T-helper 9 cell (primary cell): Measurements from ENCODE around the gene HDLBP.

Experiments
- DNase-seq: peaks from one replicate; pipeline ENCODE4 v3.0.0-alpha.2; 2020

The HDLBP gene

DNA sequence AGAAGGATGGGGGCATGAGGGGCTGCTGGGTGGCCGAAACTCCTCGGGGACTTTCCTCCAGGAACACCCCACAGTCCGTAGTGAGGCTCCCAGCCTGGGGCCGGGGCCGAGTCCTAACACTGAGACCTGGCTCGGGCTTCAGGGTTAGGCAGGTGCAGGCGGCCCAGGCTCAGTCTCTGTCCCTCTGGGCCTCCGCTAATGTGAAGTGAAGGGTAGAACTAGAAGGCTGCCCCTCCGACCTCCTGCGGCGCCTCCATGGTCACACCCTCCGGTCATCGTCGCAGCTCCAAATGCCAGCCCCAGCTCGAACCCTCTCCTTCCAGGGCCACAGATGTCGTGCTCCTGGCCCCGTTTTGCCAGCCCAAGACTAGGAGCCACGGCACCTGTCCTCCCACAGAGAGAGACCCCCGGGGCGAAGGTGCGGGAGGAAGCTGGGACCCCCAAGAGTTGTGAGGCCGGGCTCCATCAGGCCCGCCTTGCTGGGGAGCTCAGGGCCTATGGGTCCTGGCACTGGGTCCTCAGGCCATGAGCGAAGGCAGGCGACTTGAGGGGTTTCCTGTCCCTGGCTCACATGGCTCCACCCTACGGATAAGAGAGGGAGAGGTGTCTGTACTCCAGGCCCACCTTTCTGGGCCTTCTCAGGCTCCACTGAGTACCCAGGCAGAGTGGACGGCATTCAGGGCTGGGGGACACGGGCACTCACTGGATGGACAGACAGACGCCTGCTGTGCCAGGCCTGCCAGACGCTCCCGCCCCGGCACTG, 126.2 kb downstream of the HDLBP start:
- no peak for DNase-seq

- DNase-seq: no peak
Observed at GRCh38 chr2:241188361-241189092, 126.9 kb downstream of the HDLBP start, which contains the start of gene ANO7. ANO7 (plus strand) TSS chr2:241188677; CDS start chr2:241190064, 1,387 bp downstream.

DNA sequence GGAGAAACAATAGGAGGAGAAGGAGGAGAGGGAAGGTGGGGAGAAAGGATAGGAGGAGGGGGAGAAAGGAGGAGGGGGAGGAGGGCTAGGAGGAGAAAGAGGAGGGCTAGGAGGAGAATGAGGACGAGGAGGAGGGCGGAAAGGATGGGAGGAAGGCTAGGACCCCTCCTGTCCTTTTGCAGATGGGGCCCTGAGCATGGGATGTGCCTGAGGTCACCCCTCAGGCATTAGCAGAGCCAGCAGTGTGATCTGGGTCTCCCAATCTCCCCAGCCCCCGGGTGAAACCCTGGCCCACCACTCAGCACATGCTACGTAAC, 127.6 kb downstream of the HDLBP start:
- DNase-seq: no peak

DNA sequence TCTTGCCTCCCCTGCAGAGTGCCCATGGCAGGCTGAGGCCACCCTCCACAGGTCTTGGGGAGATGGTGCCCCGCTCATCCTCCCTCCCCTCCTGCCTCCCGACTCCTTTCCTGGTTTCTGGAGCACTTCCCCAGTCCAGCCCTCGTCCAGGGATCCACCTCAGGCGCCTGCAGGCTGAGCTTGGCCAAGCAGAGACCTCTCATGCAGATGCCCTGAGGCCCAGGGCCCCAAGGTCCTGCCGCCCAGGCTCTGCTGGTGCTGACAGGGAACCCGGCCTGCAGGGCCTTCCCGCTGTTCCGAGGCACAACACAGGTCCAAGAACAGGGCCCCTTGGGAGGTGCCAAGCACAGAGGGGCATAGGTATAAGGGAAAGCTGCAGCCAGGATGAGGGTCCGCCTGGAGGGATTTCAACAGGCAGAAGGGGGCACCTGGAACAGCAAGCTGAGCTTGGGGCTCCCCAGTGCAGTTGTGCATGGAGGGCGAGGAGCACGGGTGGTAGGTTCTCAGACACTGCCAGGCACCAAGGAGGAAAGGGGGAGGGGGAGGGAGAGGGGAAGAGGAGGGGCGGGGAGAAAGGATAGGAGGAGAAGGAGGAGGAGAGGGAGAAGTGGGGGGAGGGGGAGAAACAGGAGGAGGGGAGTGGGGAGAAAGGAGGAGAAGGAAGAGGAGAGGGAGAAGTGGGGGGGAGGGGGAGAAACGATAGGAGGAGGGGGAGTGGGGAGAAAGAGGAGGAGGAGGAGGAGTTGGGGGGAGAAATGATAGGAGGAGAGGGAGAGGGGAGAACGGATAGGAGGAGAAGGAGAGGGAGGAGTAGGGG, 128.2 kb downstream of the HDLBP start:
- no peak for DNase-seq

GRCh38 chr2:241185961-241186360, 129.5 kb downstream of the HDLBP start:
- DNase-seq: no peak

- DNase-seq: no peak
Observed at GRCh38 chr2:241184901-241185300, 130.6 kb downstream of the HDLBP start.

GRCh38 chr2:241183221-241183620, 132.3 kb downstream of the HDLBP start:
- DNase-seq: no peak

DNA sequence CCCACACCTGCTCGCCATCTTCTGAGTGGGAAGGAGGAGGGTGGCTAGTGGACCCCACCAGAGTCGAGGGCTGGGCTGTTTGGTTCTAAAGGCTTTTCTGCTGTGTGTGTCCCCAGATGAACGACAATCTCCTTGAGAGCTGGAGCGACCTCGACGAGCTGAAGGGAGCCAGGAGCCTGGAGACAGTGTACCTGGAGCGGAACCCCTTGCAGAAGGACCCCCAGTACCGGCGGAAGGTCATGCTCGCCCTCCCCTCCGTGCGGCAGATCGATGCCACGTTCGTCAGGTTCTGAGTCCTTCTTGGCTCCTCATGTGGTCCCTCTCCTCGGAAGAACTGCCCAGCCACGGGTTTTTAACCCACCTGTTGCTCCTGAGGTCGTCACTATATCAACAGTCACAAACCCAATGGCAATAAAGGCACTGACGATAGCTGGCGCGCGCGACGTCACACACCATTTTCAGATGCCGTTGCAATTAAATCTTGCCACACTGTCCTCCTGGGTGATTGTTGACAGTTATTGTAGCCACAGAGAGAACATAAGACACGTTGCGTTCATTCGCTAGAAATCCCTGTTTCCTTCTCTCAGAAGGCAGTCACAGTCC, 132.8 kb downstream of the HDLBP start:
- DNase-seq: no peak

- DNase-seq: no peak
Observed at GRCh38 chr2:241182126-241182525, 133.3 kb downstream of the HDLBP start.

- DNase-seq: no peak
Observed at GRCh38 chr2:241180495-241180894, 135.0 kb downstream of the HDLBP start.

GRCh38 chr2:241179899-241180298, 135.6 kb downstream of the HDLBP start:
- DNase-seq: no peak

- DNase-seq: no peak
Observed at GRCh38 chr2:241178961-241179360, 136.5 kb downstream of the HDLBP start.

- no peak for DNase-seq
Observed at GRCh38 chr2:241177526-241178334, 137.7 kb downstream of the HDLBP start.
